GM12874 (cell line): Measurements from ENCODE around the gene ABRACL.

Source experiments
- CTCF ChIP-seq: IDR thresholded peaks from 2 replicates; pipeline ENCODE4 v1.5.1; 2011; ENCODE audit warnings: low read depth, mild to moderate bottlenecking, control low read depth, low read length, moderate library complexity; ENCODE audit not compliant: insufficient read depth

ABRACL gene

GRCh38 chr6:139030228-139030963 lies 1.9 kb downstream of the ABRACL start:
- TF ChIP-seq CTCF = no peak

- no peak for TF ChIP-seq CTCF
Observed at GRCh38 chr6:139037490-139037889, 8.9 kb downstream of the ABRACL start.

- TF ChIP-seq CTCF = no peak
Observed at GRCh38 chr6:139044250-139044649, 15.7 kb downstream of the ABRACL start.

- no peak for TF ChIP-seq CTCF
Observed at GRCh38 chr6:139047677-139048076, 19.1 kb downstream of the ABRACL start.

GRCh38 chr6:139050770-139051313 lies 22.3 kb downstream of the ABRACL start:
- no peak for TF ChIP-seq CTCF

GRCh38 chr6:139051396-139052060 lies 23.0 kb downstream of the ABRACL start:
- no peak for TF ChIP-seq CTCF

- TF ChIP-seq CTCF = no peak
Observed at GRCh38 chr6:139053382-139053781, 24.8 kb downstream of the ABRACL start.
